HCT116 (cell line): ENCODE results near the gene ZNF385A. TPM values are rescaled to one million over a fixed set of nuclear protein-coding genes. Genes with fewer than 3 reads are reported as not detected.

Experiments used
- ATAC-seq: fragments of 200-7000 bp; cut with Tn5 transposase; 2 replicates; pipeline ENCODE4 v1.9.1; 2020; ENCODE audit warnings: mild to moderate bottlenecking, moderate library complexity
- BruUV-seq: library from RNA; stranded (reverse); fragments of 400-500 nt; replicated peaks from 2 replicates; lab custom pipeline; 2021; lab: Mats Ljungman, UMichigan
- CTCF ChIA-PET: fragments of 300-600 bp; sonication (Branson Sonifier 250); formaldehyde crosslinking; loops from one replicate; lab custom pipeline; 2021; ENCODE audit warnings: antibody characterized with exemption; lab: Charles Lee
- POLR2A ChIA-PET: fragments of 300-600, 350-600 bp; sonication (Branson Sonifier 250); formaldehyde crosslinking; loops from one replicate; lab custom pipeline; 2021; ENCODE audit warnings: antibody characterized with exemption; lab: Charles Lee
- RAD21 ChIA-PET, 2 experiments: fragments of 300-600 bp; sonication (Branson Sonifier 250); formaldehyde crosslinking; loops; one replicate each; lab custom pipeline; 2023; ENCODE audit warnings: low total read pairs in 2 of 2; ENCODE audit not compliant: uncharacterized antibody in 2 of 2, unreplicated experiment in 2 of 2, low non-redundant PET in 1 of 2; lab: Charles Lee
- DNase-seq: peaks from one replicate; pipeline ENCODE4 v3.0.0-alpha.2; 2010; ENCODE audit warnings: low read depth, low spot score
- H2AFZ ChIP-seq: fragments of 200-600 bp; shearing (Covaris generic), sonication (generic); 2 replicates; pipeline ENCODE4 v1.6.1; 2017; ENCODE audit warnings: low read depth, mixed run types, mixed read lengths, antibody characterized with exemption, low read length; ENCODE audit not compliant: poor library complexity, severe bottlenecking
- H3K27ac ChIP-seq: 2 replicates; pipeline ENCODE4 v1.5.1; 2012; ENCODE audit warnings: low read depth, low read length
- H3K27me3 ChIP-seq: fragments of 200-600 bp; sonication (generic); 2 replicates; pipeline ENCODE4 v1.6.1; 2016; ENCODE audit warnings: mixed run types, low read length, mixed read lengths; ENCODE audit not compliant: insufficient read depth
- H3K36me3 ChIP-seq, 2 experiments: fragments of 200-500 bp in 1 of 2; fragments of 200-600 bp in 1 of 2; sonication (Bioruptor generic) in 1 of 2; sonication (generic) in 1 of 2; 2 replicates each; pipeline versions ENCODE4 v1.5.1 to v1.6.1; 2014 to 2016; ENCODE audit warnings: low read length in 2 of 2, inconsistent platforms in 1 of 2, mixed read lengths in 1 of 2, mixed run types in 1 of 2; ENCODE audit not compliant: insufficient read depth in 2 of 2, control insufficient read depth in 1 of 2
- H3K4me1 ChIP-seq, 2 experiments: fragments of 200-600 bp in 1 of 2; sonication (generic) in 1 of 2; 2 replicates each; pipeline versions ENCODE4 v1.5.1 to v1.6.1; 2012 to 2017; ENCODE audit warnings: low read length in 2 of 2, inconsistent platforms in 1 of 2, mild to moderate bottlenecking in 1 of 2, mixed read lengths in 1 of 2, mixed run types in 1 of 2, moderate library complexity in 1 of 2; ENCODE audit not compliant: insufficient read depth in 2 of 2, control insufficient read depth in 1 of 2
- H3K4me2 ChIP-seq: fragments of 200-600 bp; sonication (generic); 2 replicates; pipeline ENCODE4 v1.6.1; 2017; ENCODE audit warnings: mixed run types, low read length, mixed read lengths
- H3K4me3 ChIP-seq, 2 experiments: fragments of 200-600 bp in 1 of 2; sonication (generic) in 1 of 2; replicated peaks in 1 of 2; 2 replicates each; pipeline ENCODE4 v1.5.1; 2011 to 2016; ENCODE audit warnings: low read length in 2 of 2, control low read depth in 1 of 2, low read depth in 1 of 2, mild to moderate bottlenecking in 1 of 2, mixed read lengths in 1 of 2, mixed run types in 1 of 2
- H3K79me2 ChIP-seq: fragments of 200-600 bp; sonication (generic); 2 replicates; pipeline ENCODE4 v1.6.1; 2017; ENCODE audit warnings: mild to moderate bottlenecking, mixed run types, low read length, moderate library complexity, mixed read lengths; ENCODE audit not compliant: insufficient read depth
- H3K9ac ChIP-seq: fragments of 200-600 bp; sonication (generic); 2 replicates; pipeline ENCODE4 v1.6.1; 2016; ENCODE audit warnings: low read length, mixed read lengths
- H3K9me2 ChIP-seq: fragments of 200-600 bp; sonication (generic), shearing (Covaris generic); 2 replicates; pipeline ENCODE4 v1.6.1; 2017; ENCODE audit warnings: mixed run types, mild to moderate bottlenecking, moderate library complexity; ENCODE audit not compliant: insufficient read depth
- H3K9me3 ChIP-seq, 2 experiments: fragments of 200-500 bp in 1 of 2; fragments of 200-600 bp in 1 of 2; sonication (Bioruptor generic) in 1 of 2; sonication (generic) in 1 of 2; 2 replicates each; pipeline ENCODE4 v1.6.1; 2014 to 2017; ENCODE audit warnings: low read length in 2 of 2, mixed read lengths in 2 of 2, inconsistent platforms in 1 of 2, low read depth in 1 of 2, mild to moderate bottlenecking in 1 of 2, mixed run types in 1 of 2, moderate library complexity in 1 of 2; ENCODE audit not compliant: control insufficient read depth in 1 of 2, insufficient read depth in 1 of 2
- H4K20me1 ChIP-seq: fragments of 200-600 bp; sonication (generic), shearing (Covaris generic); 2 replicates; pipeline ENCODE4 v1.6.1; 2017; ENCODE audit warnings: mixed run types, mild to moderate bottlenecking, moderate library complexity; ENCODE audit not compliant: insufficient read depth
- ELF1 ChIP-seq: IDR thresholded peaks from 2 replicates; pipeline ENCODE4 v1.6.1; 2012; ENCODE audit warnings: low read depth, borderline replicate concordance
- POLR2A ChIP-seq: IDR thresholded peaks from 2 replicates; pipeline ENCODE4 v1.7.0; 2011; ENCODE audit warnings: borderline replicate concordance; ENCODE audit not compliant: insufficient read depth, insufficient read length; ENCODE audit errors: extremely low read depth
- intact Hi-C: fragments of 100-400 bp; cut with micrococcal nuclease; formaldehyde crosslinking; loops from 2 replicates; pipeline ENCODE4 v1.10.0; 2022
- total RNA-seq: library from RNA; stranded (reverse); gene quantifications from one replicate; pipeline ENCODE4 v1.2.1, GENCODE V29; 2021; ENCODE audit not compliant: unreplicated experiment

The ZNF385A gene
- total RNA-seq, 1 experiment from 2014 or later = 34.7 TPM

DNA sequence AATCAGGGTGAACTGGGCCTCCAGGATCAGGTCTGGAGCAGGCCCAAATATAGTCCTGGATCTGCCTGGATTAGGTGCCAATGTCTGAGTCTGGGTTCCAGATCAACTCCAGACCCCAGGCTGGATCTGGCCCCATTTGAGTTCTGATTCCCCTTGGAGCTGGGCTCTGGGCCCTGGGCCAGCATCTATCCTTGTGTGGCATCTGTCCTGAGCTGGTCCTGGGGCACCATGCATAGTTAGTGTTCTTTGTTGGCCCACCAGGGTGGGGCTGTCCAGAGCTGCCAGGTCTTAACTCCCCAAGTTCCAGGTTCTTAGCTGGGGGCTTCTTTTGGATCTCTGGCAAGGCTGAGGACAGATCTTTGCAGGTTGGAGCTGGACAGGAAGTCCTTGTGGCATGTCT lies 11.0 kb upstream of the ZNF385A start:
- Histone ChIP-seq H2AFZ (no peak overlapping the region), H4K20me1 (no peaks in the 10 kb centered on the region), H3K36me3 (peaks cover 27 to 29% of the 10 kb centered on the region in 2 experiments; a peak in 3 of 4 replicates), H3K9me2 (no peaks in the 10 kb centered on the region), H3K4me2 (no peak overlapping the region), H3K9me3 (no peaks in the 10 kb centered on the region), H3K4me3 (no peak overlapping the region), H3K9ac (no peak overlapping the region), H3K79me2 (no peaks in the 10 kb centered on the region), H3K4me1 (peaks cover 6 to 16% of the 10 kb centered on the region in 2 experiments; a peak in 3 of 4 replicates), H3K27me3 (no peaks in the 10 kb centered on the region), H3K27ac (no peak overlapping the region)
- intact Hi-C loops = no loop called here
- no TSS peak for BruUV-seq
- ATAC-seq (no peak), DNase-seq (no peak)
- ChIA-PET CTCF (interaction anchor here (0.8 to 1.5 kb wide), 4 partner anchors 10 to 45 kb away, joined by 3 to 7 read pairs (median 4); no protein-coding TSS in a partner anchor), RAD21 (no interaction called here), POLR2A (no interaction called here)
- no peak for TF ChIP-seq POLR2A

GRCh38 chr12:54394986-54395385 lies 10.5 kb upstream of the ZNF385A start:
- RAD21 ChIA-PET = no interaction called here

More at GRCh38 chr12:54394986-54395385, 10.5 kb upstream of the ZNF385A start:
- Histone ChIP-seq H3K9ac (no peak overlapping the region), H2AFZ (no peak overlapping the region), H3K4me2 (no peak overlapping the region), H3K9me3 (no peaks in the 10 kb centered on the region), H3K9me2 (no peaks in the 10 kb centered on the region), H3K4me3 (no peak overlapping the region), H3K27me3 (no peaks in the 10 kb centered on the region), H3K36me3 (peaks cover 24 to 27% of the 10 kb centered on the region in 2 experiments; a peak in 3 of 4 replicates), H3K79me2 (no peaks in the 10 kb centered on the region), H4K20me1 (no peaks in the 10 kb centered on the region), H3K27ac (no peak overlapping the region), H3K4me1 (peaks cover 6 to 22% of the 10 kb centered on the region in 2 experiments; a peak in 3 of 4 replicates)
- DNase-seq (no peak), ATAC-seq (no peak)
- ChIA-PET POLR2A (no interaction called here), CTCF (no interaction called here)
- no peak for TF ChIP-seq ELF1
- intact Hi-C loops = loop anchor here (1.0 kb wide), 1 partner anchor 25 kb away; no protein-coding TSS in a partner anchor
- no TSS peak for BruUV-seq
